ENCODE results near the gene CLDN4.
"Not testable (repeated sequence)": the region's sequence is repeated elsewhere in the genome, so short reads cannot be mapped to it uniquely, and the experiment has no call there.

Gene CLDN4

DNA sequence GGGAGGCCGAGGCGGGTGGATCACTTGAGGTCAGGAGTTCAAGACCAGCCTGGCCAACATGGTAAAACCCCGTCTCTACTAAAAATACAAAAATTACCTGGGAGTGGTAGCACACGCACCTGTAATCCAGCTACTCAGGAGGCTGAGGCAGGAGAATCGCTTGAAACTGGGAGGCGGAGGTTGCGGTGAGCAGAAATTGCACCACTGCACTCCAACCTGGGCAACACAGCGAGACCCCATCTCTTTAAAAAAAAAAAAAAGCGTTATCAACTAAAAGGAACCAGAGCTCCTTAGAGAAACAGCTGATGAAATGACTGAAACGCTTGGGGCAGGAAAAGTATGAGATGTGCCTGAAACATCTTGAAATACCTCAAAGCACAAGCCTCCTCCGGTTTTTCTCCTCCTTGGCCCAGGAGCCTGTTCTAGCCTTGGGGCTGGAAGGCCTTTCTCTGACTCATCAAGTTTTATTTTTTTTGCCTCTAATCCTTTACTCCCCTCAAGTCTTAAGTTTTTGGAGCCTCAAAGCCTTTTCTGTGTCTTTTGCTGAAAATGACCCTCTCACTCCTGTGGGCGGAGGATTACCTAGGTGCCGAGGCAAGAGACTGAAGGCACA, 14.2 kb downstream of the CLDN4 start:
- H3K27ac ChIP-seq (replicated peaks), result no peak overlapping the region
- H3K4me3 ChIP-seq (replicated peaks; ENCODE audit: insufficient read depth, low read length), result no peak overlapping the region
- no peak for DNase-seq (ENCODE audit: low read depth in 1 of 2, low spot score in 1 of 2)
- H3K27me3 ChIP-seq (ENCODE audit: insufficient read depth, poor library complexity, severe bottlenecking), result peaks cover 2% of the 10 kb centered on the region
- TF ChIP-seq, protein P1, sequence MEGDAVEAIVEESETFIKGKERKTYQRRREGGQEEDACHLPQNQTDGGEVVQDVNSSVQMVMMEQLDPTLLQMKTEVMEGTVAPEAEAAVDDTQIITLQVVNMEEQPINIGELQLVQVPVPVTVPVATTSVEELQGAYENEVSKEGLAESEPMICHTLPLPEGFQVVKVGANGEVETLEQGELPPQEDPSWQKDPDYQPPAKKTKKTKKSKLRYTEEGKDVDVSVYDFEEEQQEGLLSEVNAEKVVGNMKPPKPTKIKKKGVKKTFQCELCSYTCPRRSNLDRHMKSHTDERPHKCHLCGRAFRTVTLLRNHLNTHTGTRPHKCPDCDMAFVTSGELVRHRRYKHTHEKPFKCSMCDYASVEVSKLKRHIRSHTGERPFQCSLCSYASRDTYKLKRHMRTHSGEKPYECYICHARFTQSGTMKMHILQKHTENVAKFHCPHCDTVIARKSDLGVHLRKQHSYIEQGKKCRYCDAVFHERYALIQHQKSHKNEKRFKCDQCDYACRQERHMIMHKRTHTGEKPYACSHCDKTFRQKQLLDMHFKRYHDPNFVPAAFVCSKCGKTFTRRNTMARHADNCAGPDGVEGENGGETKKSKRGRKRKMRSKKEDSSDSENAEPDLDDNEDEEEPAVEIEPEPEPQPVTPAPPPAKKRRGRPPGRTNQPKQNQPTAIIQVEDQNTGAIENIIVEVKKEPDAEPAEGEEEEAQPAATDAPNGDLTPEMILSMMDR (IDR thresholded peaks at IDR 0.05; ENCODE audit: insufficient read depth, low read length), result no peak
- TF ChIP-seq SPI1 (IDR thresholded peaks at IDR 0.05; ENCODE audit: borderline replicate concordance, low read depth), result no peak
- TF ChIP-seq, protein P2, sequence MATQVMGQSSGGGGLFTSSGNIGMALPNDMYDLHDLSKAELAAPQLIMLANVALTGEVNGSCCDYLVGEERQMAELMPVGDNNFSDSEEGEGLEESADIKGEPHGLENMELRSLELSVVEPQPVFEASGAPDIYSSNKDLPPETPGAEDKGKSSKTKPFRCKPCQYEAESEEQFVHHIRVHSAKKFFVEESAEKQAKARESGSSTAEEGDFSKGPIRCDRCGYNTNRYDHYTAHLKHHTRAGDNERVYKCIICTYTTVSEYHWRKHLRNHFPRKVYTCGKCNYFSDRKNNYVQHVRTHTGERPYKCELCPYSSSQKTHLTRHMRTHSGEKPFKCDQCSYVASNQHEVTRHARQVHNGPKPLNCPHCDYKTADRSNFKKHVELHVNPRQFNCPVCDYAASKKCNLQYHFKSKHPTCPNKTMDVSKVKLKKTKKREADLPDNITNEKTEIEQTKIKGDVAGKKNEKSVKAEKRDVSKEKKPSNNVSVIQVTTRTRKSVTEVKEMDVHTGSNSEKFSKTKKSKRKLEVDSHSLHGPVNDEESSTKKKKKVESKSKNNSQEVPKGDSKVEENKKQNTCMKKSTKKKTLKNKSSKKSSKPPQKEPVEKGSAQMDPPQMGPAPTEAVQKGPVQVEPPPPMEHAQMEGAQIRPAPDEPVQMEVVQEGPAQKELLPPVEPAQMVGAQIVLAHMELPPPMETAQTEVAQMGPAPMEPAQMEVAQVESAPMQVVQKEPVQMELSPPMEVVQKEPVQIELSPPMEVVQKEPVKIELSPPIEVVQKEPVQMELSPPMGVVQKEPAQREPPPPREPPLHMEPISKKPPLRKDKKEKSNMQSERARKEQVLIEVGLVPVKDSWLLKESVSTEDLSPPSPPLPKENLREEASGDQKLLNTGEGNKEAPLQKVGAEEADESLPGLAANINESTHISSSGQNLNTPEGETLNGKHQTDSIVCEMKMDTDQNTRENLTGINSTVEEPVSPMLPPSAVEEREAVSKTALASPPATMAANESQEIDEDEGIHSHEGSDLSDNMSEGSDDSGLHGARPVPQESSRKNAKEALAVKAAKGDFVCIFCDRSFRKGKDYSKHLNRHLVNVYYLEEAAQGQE (IDR thresholded peaks at IDR 0.05; ENCODE audit: insufficient replicate concordance, low read depth), result no peak
- no peak for TF ChIP-seq GABPA (IDR thresholded peaks at IDR 0.05; ENCODE audit: low read depth)
- TF ChIP-seq POLR2AphosphoS5 (IDR thresholded peaks at IDR 0.05; ENCODE audit: low read depth), result no peak

DNA sequence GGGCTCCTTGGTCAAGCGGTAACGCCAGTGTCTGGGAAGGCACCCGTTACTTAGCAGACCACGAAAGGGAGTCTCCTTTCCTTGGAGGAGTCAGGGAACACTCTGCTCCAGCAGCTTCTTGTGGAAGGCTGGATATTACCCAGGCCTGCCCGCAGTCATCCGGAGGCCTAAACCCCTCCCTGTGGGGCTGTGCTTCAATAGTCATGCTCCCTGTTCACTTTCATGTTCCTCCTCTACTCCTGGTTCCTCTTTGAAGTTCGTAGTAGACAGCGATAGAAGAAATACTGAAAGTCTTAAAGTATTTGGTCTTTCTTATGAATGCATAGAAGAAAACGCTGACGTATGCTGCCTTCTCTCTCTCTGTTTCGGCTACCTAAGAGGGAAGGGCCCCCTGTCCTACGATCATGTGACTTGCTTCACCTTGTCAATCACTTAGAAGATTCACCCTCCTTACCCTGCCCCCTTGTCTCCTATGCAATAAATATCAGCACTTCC, 15.0 kb downstream of the CLDN4 start:
- TF ChIP-seq SPI1 (IDR thresholded peaks at IDR 0.05; ENCODE audit: borderline replicate concordance, low read depth), result peak; percentile 4; the same call in 1 of the 2 replicates
- not testable (repeated sequence) for H3K27ac ChIP-seq (replicated peaks)

DNA sequence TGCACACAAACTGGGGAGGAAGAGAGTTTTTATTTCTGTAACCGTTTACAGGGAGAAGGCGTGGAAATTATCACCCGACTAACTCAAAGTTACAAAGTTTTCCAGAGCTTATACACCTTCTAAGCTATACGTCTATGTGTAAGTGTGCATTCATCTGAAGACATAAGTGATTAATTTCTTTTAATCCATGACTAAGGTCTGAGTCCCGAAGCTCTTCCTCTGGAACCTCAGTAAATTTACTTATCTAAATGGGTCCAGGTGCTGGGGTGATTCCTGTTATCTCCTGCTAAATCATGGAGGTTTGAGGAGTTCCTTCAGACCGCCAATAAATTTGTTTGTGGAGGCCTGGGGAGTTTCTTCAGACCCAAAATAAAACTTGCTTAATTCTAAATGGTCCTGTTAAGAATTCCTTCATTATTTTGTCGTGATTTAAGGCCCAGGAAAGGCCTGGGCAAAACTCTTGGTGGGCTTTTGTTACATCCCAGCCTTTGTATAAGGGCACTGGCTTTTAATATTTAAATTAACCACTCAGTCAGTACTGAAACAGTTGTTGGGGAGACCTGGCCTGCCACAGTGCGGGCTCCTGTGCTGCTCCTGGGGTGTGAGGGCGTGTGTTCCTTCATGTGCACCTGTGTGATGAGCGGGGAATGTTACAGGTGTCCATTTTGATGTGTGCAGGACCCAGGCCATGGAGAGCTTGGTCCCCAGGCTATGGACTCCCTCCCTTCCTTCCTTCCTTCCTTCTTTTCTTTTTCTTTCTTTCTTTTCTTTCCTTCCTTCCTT, 17.3 kb downstream of the CLDN4 start:
- peaks cover 2% of the 10 kb centered on the region for H3K27me3 ChIP-seq (ENCODE audit: insufficient read depth, poor library complexity, severe bottlenecking)
- no peak overlapping the region for H3K4me3 ChIP-seq (replicated peaks; ENCODE audit: insufficient read depth, low read length)
- DNase-seq (ENCODE audit: low read depth in 1 of 2, low spot score in 1 of 2), result no peak
- no peak overlapping the region for H3K27ac ChIP-seq (replicated peaks)
- TF ChIP-seq POLR2AphosphoS5 (IDR thresholded peaks at IDR 0.05; ENCODE audit: low read depth) (no peak), GABPA (IDR thresholded peaks at IDR 0.05; ENCODE audit: low read depth) (no peak), SPI1 (IDR thresholded peaks at IDR 0.05; ENCODE audit: borderline replicate concordance, low read depth) (no peak)
- TF ChIP-seq, protein P1 (IDR thresholded peaks at IDR 0.05; ENCODE audit: insufficient read depth, low read length), result no peak
- TF ChIP-seq, protein P2 (IDR thresholded peaks at IDR 0.05; ENCODE audit: insufficient replicate concordance, low read depth), result no peak

More for the DNA sequence above, 15.0 kb downstream of the CLDN4 start:
- not testable (repeated sequence) for H3K4me3 ChIP-seq (replicated peaks; ENCODE audit: insufficient read depth, low read length); H3K27me3 ChIP-seq (ENCODE audit: insufficient read depth, poor library complexity, severe bottlenecking)
- DNase-seq (ENCODE audit: low read depth in 1 of 2, low spot score in 1 of 2), result peak; percentile 31 to 56

DNA sequence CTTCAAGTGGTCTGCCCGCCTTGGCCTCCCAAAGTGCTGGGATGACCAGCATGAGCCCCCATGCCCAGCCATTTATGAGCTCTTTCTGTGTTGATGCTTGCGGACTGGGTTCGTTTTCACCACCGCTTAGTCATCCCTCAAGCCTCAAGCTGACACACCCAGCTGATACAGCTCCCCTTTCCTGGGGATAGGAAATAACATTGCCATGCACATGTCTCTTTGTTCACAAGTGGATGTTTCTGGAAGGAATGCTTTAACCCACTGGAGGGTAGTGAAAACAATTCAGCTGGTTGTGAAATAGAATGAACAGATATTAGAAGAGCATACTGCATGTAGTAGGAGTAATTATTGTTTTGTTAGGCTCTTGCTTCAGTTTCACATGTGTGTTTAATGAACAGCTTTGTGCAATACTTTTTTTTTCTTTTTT, 20.0 kb downstream of the CLDN4 start:
- Histone ChIP-seq H3K27me3 (ENCODE audit: insufficient read depth, poor library complexity, severe bottlenecking) (peaks cover 8% of the 10 kb centered on the region), H3K4me3 (replicated peaks; ENCODE audit: insufficient read depth, low read length) (no peak overlapping the region), H3K27ac (replicated peaks) (no peak overlapping the region)
- TF ChIP-seq SPI1 (IDR thresholded peaks at IDR 0.05; ENCODE audit: borderline replicate concordance, low read depth), result no peak
- TF ChIP-seq, protein P1 (IDR thresholded peaks at IDR 0.05; ENCODE audit: insufficient read depth, low read length), result no peak
- no peak for TF ChIP-seq GABPA (IDR thresholded peaks at IDR 0.05; ENCODE audit: low read depth)
- TF ChIP-seq, protein P2 (IDR thresholded peaks at IDR 0.05; ENCODE audit: insufficient replicate concordance, low read depth), result no peak
- no peak for TF ChIP-seq POLR2AphosphoS5 (IDR thresholded peaks at IDR 0.05; ENCODE audit: low read depth)
- DNase-seq (ENCODE audit: low read depth in 1 of 2, low spot score in 1 of 2), result no peak
